IPS-NIHi7 (cell line): Measurements from ENCODE around the gene TMEM150C.

ENCODE experiments used
- DNase-seq: peaks from one replicate; pipeline ENCODE4 v3.0.0; 2012; ENCODE audit warnings: mixed read lengths; ENCODE audit errors: extremely low spot score

TMEM150C gene

GRCh38 chr4:82561786-82562563 lies at the start of gene TMEM150C:
TSS of gene TMEM150C (minus strand) at chr4:82561988. CDS start at chr4:82504657, 57,331 bp downstream.
- peak; percentile 71 for DNase-seq

- DNase-seq = no peak
These were observed 49.7 kb upstream of the TMEM150C start for GRCh38 chr4:82611527-82611926.

GRCh38 chr4:82610041-82610440 lies 48.3 kb upstream of the TMEM150C start:
- no peak for DNase-seq

- no peak for DNase-seq
These were observed 44.8 kb upstream of the TMEM150C start for GRCh38 chr4:82606622-82607021.

- DNase-seq = no peak
These were observed 42.7 kb upstream of the TMEM150C start for GRCh38 chr4:82604522-82604921.

- no peak for DNase-seq
These were observed 39.6 kb upstream of the TMEM150C start for GRCh38 chr4:82601242-82602015.

GRCh38 chr4:82599336-82599735 lies 37.5 kb upstream of the TMEM150C start:
- peak; percentile 81 for DNase-seq

- DNase-seq = no peak
These were observed 32.7 kb upstream of the TMEM150C start for GRCh38 chr4:82594456-82594855.

GRCh38 chr4:82593411-82593810 lies 31.6 kb upstream of the TMEM150C start:
- no peak for DNase-seq

GRCh38 chr4:82592639-82593038 lies 30.9 kb upstream of the TMEM150C start:
- DNase-seq = no peak

GRCh38 chr4:82591592-82591991 lies 29.8 kb upstream of the TMEM150C start:
- DNase-seq = no peak

- no peak for DNase-seq
These were observed 28.0 kb upstream of the TMEM150C start for GRCh38 chr4:82589756-82590155.

GRCh38 chr4:82588771-82589270 lies 27.0 kb upstream of the TMEM150C start:
- no peak for DNase-seq

GRCh38 chr4:82587826-82588540 lies 26.2 kb upstream of the TMEM150C start:
- DNase-seq = no peak

GRCh38 chr4:82585690-82586435 lies 24.1 kb upstream of the TMEM150C start:
- DNase-seq = no peak

GRCh38 chr4:82584931-82585330 lies 23.1 kb upstream of the TMEM150C start:
- no peak for DNase-seq

GRCh38 chr4:82583897-82584587 lies 22.3 kb upstream of the TMEM150C start:
- DNase-seq = no peak

- no peak for DNase-seq
These were observed 18.1 kb upstream of the TMEM150C start for GRCh38 chr4:82579932-82580331.

- no peak for DNase-seq
These were observed 17.1 kb upstream of the TMEM150C start for GRCh38 chr4:82578935-82579334.

- no peak for DNase-seq
These were observed 15.7 kb upstream of the TMEM150C start for GRCh38 chr4:82577451-82577850.

- DNase-seq = no peak
These were observed 7.9 kb upstream of the TMEM150C start for GRCh38 chr4:82569727-82570126.
